H54 (cell line): ENCODE results near the gene TXNDC15.
"Not testable (repeated sequence)": the region's sequence is repeated elsewhere in the genome, so short reads cannot be mapped to it uniquely, and the experiment has no call there.

Experiments used
- DNase-seq: peaks from one replicate; pipeline ENCODE4 v3.0.0; 2011; ENCODE audit warnings: low spot score, mixed read lengths; ENCODE audit not compliant: insufficient read length
- FAIRE-seq: peaks from 3 replicates; lab custom pipeline; 2011; peaks lifted over from hg19 to GRCh38; lab: Jason Lieb, UNC
- POLR2A ChIP-seq: IDR thresholded peaks from 2 replicates; pipeline ENCODE4 v1.6.1; 2011; ENCODE audit warnings: low read depth, mild to moderate bottlenecking, low read length

TXNDC15 gene

DNA sequence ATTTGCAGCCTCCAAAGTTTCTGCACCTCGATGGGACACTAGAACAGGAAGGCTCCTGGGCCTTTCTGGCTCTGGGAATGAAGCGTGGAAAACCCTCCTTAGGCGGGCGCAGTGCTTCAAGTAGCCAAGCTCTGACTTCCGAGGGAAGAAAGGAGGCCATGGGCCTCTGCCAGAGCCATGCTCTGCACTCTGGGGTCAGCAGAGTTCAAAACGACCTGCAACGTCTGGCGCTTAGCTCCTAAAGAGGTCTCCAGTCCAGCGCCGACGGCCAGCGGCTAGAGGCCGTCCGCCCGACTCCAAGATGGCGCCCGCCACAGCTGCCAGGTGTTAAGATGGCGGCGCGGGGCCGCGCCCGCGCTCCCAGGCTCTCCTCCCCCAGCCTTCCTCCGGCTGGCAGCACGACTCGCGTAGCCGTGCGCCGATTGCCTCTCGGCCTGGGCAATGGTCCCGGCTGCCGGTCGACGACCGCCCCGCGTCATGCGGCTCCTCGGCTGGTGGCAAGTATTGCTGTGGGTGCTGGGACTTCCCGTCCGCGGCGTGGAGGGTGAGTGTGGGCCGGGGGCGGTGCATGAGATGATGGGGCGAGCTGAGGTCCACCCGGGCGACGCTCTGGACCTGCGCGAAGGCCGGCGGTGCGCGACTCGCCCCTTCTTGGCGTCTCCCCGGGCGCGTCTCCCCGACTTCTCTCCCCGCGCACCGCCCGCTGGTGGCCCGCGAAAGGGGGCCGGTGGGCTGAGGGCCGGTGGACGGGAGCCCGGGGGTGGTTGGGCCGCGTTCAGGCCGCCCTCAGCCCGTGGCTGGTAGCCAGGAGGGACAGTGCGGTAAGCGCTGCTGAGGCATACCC, at the start of gene TXNDC15:
Gene TXNDC15, plus strand, starts transcription at position 385 of the 844 bp plus-strand sequence. Its CDS starts 57 bp downstream, at position 442.
- FAIRE-seq: no peak
- DNase-seq: peak; percentile 86
- peak; percentile 92 for TF ChIP-seq POLR2A

GRCh38 chr5:134824681-134825080, 49.5 kb upstream of the TXNDC15 start:
- no peak for FAIRE-seq
- no peak for TF ChIP-seq POLR2A
- DNase-seq: no peak

DNA sequence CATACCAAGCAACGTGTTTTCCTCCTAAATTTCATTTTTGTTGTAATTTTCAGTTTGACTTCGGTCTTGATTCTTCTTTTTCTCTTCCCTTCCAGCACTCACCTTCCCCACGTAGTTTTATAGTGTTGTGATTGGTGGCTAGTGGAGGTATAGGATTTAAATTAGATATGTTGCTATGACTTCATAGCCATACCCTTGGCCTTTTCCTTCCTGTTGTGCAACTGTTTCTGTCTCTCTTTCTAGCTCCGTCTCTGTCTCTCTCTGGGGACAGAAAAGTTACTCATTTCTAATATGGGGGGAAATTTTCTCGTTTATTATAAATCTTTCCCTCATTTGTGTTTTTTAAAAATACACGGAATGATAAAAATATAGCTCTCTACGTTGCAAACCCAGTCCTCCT, 49.0 kb upstream of the TXNDC15 start:
- TF ChIP-seq POLR2A: no peak
- no peak for FAIRE-seq
- DNase-seq: no peak

- FAIRE-seq: no peak
Measured at GRCh38 chr5:134833340-134834032, 40.7 kb upstream of the TXNDC15 start.

GRCh38 chr5:134835623-134836022, 38.5 kb upstream of the TXNDC15 start:
- DNase-seq (no peak), FAIRE-seq (no peak)
- no peak for TF ChIP-seq POLR2A

More at GRCh38 chr5:134833340-134834032, 40.7 kb upstream of the TXNDC15 start:
- DNase-seq: no peak
- no peak for TF ChIP-seq POLR2A

DNA sequence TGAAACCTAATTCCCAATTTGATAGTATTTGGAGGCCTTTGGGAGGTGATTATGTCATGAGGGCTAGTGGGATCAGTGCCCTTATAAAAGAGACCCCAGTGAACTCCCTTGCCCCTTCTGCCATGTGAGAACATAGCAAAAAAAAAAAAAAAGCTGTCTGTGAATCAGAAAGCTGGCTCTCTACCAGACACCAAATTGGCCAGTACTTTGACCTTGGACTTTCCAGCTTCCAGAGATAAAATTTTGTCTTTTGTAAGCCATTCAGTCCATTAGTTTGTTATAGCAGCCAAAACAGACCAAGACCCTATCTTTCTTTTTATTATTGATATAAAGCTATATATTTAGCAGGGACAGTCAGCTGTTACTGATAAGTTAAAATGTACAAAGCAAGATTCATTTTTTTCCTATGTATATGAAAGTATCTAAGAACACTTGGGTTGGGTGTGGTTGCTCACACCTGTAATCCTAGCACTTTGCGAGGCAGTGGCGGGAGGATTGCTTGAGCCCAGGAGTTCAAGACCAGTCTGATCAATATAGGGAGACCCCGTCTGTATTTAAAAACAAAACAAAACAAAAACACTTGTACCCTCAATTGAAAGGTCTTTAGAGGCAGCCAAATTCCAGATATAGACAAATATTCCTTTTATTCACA, 36.5 kb upstream of the TXNDC15 start:
- TF ChIP-seq POLR2A: no peak
- FAIRE-seq (no peak), DNase-seq (no peak)

DNA sequence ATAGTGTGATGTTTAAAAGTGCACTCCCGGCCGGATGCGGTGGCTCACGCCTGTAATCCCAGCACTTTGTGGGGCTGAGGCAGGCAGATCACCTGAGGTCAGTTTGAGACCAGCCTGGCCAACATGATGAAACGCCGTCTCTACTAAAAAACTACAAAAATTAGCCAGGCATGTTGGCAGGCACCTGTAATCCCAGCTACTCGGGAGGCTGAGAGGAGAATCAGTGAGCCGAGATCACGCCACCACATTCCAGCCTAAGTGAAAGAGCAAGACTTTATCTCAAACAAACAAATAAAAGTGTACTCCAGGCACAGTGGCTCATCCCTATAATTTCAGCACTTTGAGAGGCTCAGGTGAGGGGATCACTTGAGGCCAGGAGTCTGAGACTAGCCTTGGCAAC, 35.8 kb upstream of the TXNDC15 start:
- DNase-seq, FAIRE-seq: not testable (repeated sequence)

GRCh38 chr5:134840811-134841210, 33.4 kb upstream of the TXNDC15 start:
- TF ChIP-seq POLR2A: no peak
- DNase-seq (no peak), FAIRE-seq (no peak)

DNA sequence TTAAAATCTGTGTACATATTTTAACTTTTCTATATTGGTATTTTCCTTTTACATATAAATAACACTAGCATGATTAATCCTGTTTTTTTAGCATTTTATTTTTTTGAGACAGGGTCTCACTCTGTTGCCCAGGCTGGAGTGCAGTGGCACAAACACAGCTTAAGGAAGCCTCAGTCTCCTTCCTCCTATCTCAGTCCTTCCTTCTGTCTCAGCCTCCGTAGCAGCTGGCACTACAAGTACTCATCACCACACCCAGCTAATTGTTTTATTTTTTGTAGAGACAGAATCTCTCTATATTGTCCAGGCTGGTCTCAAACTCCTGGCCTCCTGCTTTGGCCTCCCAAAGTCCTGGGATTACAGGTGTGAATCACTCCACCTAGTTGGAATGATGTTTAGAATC, 29.9 kb upstream of the TXNDC15 start:
- FAIRE-seq (no peak), DNase-seq (no peak)
- no peak for TF ChIP-seq POLR2A

- FAIRE-seq: no peak
- TF ChIP-seq POLR2A: no peak
Measured at GRCh38 chr5:134845335-134845851, 28.8 kb upstream of the TXNDC15 start.

GRCh38 chr5:134845852-134846640, 28.1 kb upstream of the TXNDC15 start, which contains the start of gene C5orf24:
C5orf24 (plus strand) TSS chr5:134845968; CDS start chr5:134854901, 8,933 bp downstream.
- DNase-seq (peak; percentile 80), FAIRE-seq (no peak)
- TF ChIP-seq POLR2A: peak; percentile 97

More at GRCh38 chr5:134845335-134845851, 28.8 kb upstream of the TXNDC15 start:
- DNase-seq: no peak

DNA sequence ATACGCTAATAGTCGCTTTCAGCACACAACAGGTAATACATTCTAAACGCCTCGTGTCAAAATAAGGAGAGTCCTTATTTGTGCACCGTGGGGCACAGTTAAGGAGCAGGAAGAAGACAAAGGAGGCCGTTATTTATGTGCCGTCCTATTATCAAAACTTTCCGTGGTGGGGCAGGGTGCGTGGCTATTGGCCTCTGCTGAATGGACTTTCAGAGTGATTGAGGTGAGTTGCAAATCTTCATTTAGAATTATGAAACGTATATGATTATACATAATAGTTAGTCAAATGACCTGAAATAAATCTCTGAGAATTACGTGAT, 27.6 kb upstream of the TXNDC15 start:
- DNase-seq (no peak), FAIRE-seq (no peak)
- TF ChIP-seq POLR2A: no peak

DNA sequence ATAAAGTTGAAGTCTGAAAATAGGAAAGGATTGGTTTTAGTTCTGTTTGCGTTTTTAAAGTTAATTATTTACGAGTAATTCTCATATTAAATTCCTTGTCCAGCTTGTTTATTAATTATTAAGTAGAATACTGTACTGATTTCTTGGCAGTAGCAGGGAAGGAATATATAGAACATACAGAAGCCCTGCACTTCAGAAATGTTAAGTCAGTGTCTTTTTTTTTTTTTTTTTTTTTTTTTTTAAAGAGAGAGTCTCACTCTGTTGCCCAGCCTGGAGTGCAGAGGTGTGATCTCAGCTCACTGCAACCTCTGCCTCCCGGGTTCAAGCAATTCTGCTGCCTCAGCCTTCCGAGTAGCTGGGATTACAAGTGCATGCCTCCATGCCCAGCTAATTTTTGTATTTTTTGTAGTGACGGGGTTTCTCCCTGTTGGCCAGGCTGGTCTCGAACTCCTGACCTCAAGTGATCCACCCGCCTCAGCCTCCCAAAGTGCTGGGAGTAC, 24.7 kb upstream of the TXNDC15 start:
- DNase-seq, FAIRE-seq: not testable (repeated sequence)
